Measurements from ENCODE around the gene GNAT3. TPM values are rescaled to one million over a fixed set of nuclear protein-coding genes. Genes with fewer than 3 reads are reported as not detected.

Gene GNAT3
- total and polyA plus RNA-seq, 2 of the 8 experiments (the other 6 are each of a cell fraction or from before 2014, with no cell fraction given): not detected

GRCh38 chr7:80475383-80475782, 36.5 kb downstream of the GNAT3 start:
- no peak overlapping the region for H2BK15ac ChIP-seq (ENCODE audit: low read length)
- H3K56ac ChIP-seq (replicated peaks; ENCODE audit: insufficient read length, low read depth, low read length): no peak overlapping the region
- H3K18ac ChIP-seq (ENCODE audit: extremely low read depth, low read length): no peak overlapping the region
- no peak overlapping the region for H4K8ac ChIP-seq (ENCODE audit: extremely low read depth, insufficient read depth, low read length)
- no peak overlapping the region for H3K4ac ChIP-seq (replicated peaks; ENCODE audit: insufficient read length, low read depth, low read length)
- no peaks in the 10 kb centered on the region for H3K23me2 ChIP-seq (ENCODE audit: low read depth, low read length)
- no peak overlapping the region for H2AK5ac ChIP-seq (ENCODE audit: low read depth, low read length)
- H3K27me3 ChIP-seq (replicated peaks in 1 of 4; ENCODE audit: control insufficient read depth in 3 of 4, extremely low read depth in 1 of 4, insufficient read depth in 3 of 4, low read length in 3 of 4): no peaks in the 10 kb centered on the region
- H2BK120ac ChIP-seq (replicated peaks; ENCODE audit: low read depth, low read length): no peak overlapping the region
- no peak overlapping the region for H3K14ac ChIP-seq (ENCODE audit: insufficient read length)
- H2AFZ ChIP-seq (ENCODE audit: low read length): no peak overlapping the region
- no peak overlapping the region for H4K5ac ChIP-seq (ENCODE audit: insufficient read length, low read depth, low read length)
- H3K23ac ChIP-seq (ENCODE audit: insufficient read length): no peak overlapping the region
- no peaks in the 10 kb centered on the region for H4K20me1 ChIP-seq (replicated peaks in 1 of 2; ENCODE audit: control insufficient read depth in 1 of 2, insufficient read depth in 2 of 2, low read length in 2 of 2)
- peaks cover 0 to 4% (median 1%) of the 10 kb centered on the region in 4 experiments; a peak in 2 of 7 replicates for H3K4me1 ChIP-seq (replicated peaks in 1 of 4; ENCODE audit: control insufficient read depth in 3 of 4, insufficient read depth in 4 of 4, low read length in 3 of 4)
- ChIA-PET POLR2A (ENCODE audit: partially characterized antibody) (no interaction called here), CTCF (ENCODE audit: partially characterized antibody) (interaction anchor here (0.6 to 2.6 kb wide), 4 partner anchors 31 to 223 kb away, joined by 3 to 6 read pairs (median 4); no protein-coding TSS in a partner anchor)
- no peaks in the 10 kb centered on the region for H3K36me3 ChIP-seq (ENCODE audit: control insufficient read depth in 2 of 4, insufficient read depth in 4 of 4, low read length in 3 of 4)
- FAIRE-seq (no peak), DNase-seq (ENCODE audit: low read depth in 1 of 2, low spot score in 2 of 2) (no peak)
- no peak overlapping the region for H3K4me2 ChIP-seq (ENCODE audit: insufficient read depth in 1 of 2, low read depth in 2 of 2, low read length in 2 of 2)
- H2BK20ac ChIP-seq (ENCODE audit: low read length): no peak overlapping the region
- no peak overlapping the region for H3K4me3 ChIP-seq (ENCODE audit: extremely low read depth in 1 of 4, insufficient read depth in 2 of 4, low read depth in 3 of 4, low read length in 4 of 4)
- no peak overlapping the region for H4K91ac ChIP-seq (replicated peaks; ENCODE audit: insufficient read length, low read length)
- no peak overlapping the region for H3K27ac ChIP-seq (ENCODE audit: low read depth, low read length)
- H3K79me2 ChIP-seq (ENCODE audit: control insufficient read depth in 1 of 2, insufficient read depth in 2 of 2, low read length in 2 of 2): no peaks in the 10 kb centered on the region
- H2BK12ac ChIP-seq (ENCODE audit: low read depth, low read length): no peak overlapping the region
- 84% methylated on average over 3 of the region's 3 CpGs; no CpG with 5 or more reads in 1 of the 2 experiments for WGBS, 2 experiments (ENCODE audit: extremely low coverage in 1 of 2, insufficient coverage in 1 of 2, insufficient read length in 1 of 2, insufficient replicate concordance in 2 of 2, low coverage in 1 of 2, low lambda C conversion rate in 2 of 2, missing lambda C conversion rate in 1 of 2)
- no peak overlapping the region for H2BK5ac ChIP-seq (ENCODE audit: low read depth, low read length)
- no peak overlapping the region for H3K9ac ChIP-seq (replicated peaks in 1 of 4; ENCODE audit: extremely low read depth in 1 of 4, low read depth in 3 of 4, low read length in 3 of 4)
- H3K9me3 ChIP-seq (ENCODE audit: insufficient read depth in 2 of 2, low read depth in 1 of 2, low read length in 1 of 2): no peaks in the 10 kb centered on the region
- no peaks in the 10 kb centered on the region for H3K79me1 ChIP-seq (ENCODE audit: low read depth, low read length)
- no peak for TF ChIP-seq TCF12 (IDR thresholded peaks at IDR 0.05; ENCODE audit: low read depth, low read length)
- no peak for TF ChIP-seq RXRA (IDR thresholded peaks at IDR 0.05; ENCODE audit: insufficient read depth, low read depth, low read length)
- TF ChIP-seq CTBP2 (IDR thresholded peaks at IDR 0.05; ENCODE audit: borderline replicate concordance, insufficient read depth, insufficient read length, low read length): no peak
- no peak for TF ChIP-seq SP4 (IDR thresholded peaks at IDR 0.05; ENCODE audit: low read length)
- no peak for TF ChIP-seq CBX8 (IDR thresholded peaks at IDR 0.05; ENCODE audit: borderline replicate concordance, low read depth, low read length)
- TF ChIP-seq GABPA (IDR thresholded peaks at IDR 0.05; ENCODE audit: borderline replicate concordance, insufficient read depth, low read length): no peak
- TF ChIP-seq MAFK (IDR thresholded peaks at IDR 0.05; ENCODE audit: low read depth, low read length): no peak
- no peak for TF ChIP-seq EP300 (IDR thresholded peaks at IDR 0.05; ENCODE audit: borderline replicate concordance in 1 of 2, low read depth in 2 of 2, low read length in 2 of 2)
- TF ChIP-seq POU5F1 (IDR thresholded peaks at IDR 0.05; ENCODE audit: low read depth, low read length): no peak
- TF ChIP-seq CREB1 (IDR thresholded peaks at IDR 0.05): no peak
- TF ChIP-seq JUN (IDR thresholded peaks at IDR 0.05; ENCODE audit: low read depth, low read length): no peak
- no peak for TF ChIP-seq ASH2L (IDR thresholded peaks at IDR 0.05; ENCODE audit: low read length)
- TF ChIP-seq USF2 (IDR thresholded peaks at IDR 0.05; ENCODE audit: low read length): no peak

All from H1 (cell line).